Epidermal melanocyte (primary cell): ENCODE measurements around the gene TRMT61B.

Experiments used
- DNase-seq: peaks from one replicate; pipeline ENCODE4 v3.0.0; 2011; ENCODE audit warnings: low spot score; ENCODE audit not compliant: insufficient read length

TRMT61B gene

DNA sequence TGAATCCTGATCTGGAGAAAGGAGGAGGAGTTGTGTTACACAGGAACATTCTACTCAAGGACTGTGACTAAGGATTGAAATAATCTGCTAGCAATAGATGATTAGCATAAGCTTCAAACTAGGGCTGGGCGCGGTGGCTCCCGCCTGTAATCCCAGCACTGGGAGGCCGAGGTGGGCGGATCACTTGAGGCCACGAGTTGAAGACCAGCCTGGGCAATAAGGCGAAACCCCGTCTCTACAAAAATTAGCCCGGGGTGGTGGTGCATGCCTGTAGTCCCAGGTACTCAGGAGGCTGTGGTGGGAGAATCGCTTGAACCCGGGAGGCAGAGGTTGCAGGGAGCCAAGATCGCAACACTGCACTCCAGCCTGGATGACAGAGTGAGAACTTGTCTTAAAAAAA, 1.5 kb downstream of the TRMT61B start:
- DNase-seq = no peak

GRCh38 chr2:28855977-28856376, 14.1 kb downstream of the TRMT61B start:
- no peak for DNase-seq

GRCh38 chr2:28855193-28855592, 14.9 kb downstream of the TRMT61B start:
- no peak for DNase-seq

DNA sequence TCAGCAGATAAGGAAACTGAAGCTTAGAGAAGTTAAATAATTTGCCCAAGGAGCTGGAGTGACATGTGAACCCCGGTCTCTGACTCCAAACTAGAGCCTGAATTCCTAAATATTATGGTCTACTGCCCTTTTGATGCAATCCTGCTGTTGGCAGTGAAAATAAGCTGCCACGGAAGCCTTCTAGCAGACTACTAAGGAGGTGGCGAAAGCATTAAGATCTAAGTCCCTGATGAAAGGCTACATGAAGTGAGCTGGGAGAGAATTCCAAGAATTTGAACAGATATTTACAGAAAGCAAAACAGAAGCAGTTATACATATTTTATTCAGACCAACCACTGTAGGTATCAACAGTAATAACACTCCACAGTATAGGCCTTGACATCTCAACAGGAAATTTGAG, 28.1 kb downstream of the TRMT61B start:
- DNase-seq = no peak

DNA sequence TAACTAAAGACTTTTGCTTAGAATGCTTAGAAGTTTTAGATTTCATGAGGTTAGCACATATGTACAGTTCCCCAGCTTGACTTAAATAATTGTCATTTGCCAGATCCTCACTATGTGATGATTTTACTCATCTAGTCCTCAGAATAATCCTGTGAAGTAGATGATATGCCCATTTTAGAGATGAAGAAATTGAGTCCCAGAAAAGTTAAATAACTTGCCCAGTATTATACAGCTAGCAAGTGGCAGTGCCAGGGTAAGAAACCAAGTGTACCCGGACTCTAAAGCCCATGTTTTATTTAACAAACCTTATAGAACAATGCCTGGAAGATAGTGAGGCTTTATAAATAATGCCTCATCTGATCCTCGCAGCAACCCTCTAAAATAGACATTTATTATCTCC, 31.1 kb downstream of the TRMT61B start:
- no peak for DNase-seq

GRCh38 chr2:28835781-28836180, 34.3 kb downstream of the TRMT61B start:
- DNase-seq = no peak

DNA sequence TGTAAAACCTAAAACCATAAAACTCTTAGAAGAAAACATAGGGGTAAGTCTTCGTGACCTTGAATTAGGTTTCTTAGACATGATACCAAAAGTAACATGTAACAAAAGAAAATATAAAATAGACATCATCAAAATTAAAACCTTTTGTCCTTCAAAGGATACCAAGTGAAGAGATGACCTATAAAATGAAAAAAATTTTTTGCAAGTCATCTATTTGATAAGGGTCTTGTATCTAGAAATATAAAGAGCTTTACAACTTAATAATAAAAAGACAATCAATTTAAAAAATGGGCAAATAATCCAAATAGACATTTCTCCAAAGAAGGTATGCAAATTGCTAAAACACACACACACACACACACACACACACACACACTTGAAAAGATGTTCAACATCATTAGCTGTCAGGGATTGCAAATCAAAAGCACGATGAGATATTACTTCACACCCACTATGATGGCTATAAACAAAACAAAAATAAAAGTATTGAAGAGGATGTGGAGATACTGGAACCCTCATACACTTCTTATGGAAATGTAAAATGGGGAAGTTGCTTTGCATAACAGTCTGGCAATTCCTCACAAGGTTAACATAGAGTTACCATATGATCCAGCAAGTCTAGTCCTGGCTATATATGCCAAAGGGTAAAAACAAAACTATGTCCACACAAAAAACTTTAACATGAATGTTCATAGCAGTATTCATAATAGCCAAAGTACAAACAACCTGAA, 36.2 kb downstream of the TRMT61B start:
- no peak for DNase-seq

DNA sequence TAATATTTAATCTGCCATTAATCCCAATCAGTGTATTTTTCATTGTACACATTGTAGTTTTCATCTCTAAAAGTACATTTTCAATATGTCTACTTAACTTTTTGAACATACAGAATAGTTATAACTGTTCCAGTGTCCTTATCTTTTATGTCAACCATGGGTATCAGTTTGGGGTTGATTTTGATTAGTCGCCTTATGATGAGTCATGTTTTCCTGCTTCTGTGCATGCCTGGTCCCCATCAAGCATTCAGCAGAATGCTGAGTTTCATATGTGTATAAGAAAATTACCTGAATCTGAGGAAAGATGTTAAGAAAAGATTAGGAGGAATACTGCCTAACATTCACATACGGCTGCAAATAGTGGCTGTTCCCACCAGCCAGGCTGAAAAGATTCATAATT, 41.7 kb downstream of the TRMT61B start:
- no peak for DNase-seq

DNA sequence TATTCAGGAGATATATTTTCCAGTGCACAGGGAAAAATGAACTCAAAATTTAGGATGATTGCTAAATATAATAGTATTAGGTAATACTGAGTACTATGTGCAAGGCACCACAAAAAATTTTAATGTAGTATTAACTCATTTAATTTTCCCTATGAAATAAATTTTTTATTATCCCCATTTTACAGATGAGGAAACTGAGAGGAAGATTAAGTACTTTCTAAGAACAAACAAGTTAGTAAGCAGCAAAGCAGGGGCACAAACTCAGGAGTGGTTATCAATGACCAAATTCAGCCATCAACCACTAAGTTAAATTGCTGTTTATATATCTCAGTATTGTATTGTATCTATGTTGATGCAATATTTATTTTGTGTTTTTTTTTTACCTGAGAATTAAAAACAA, 45.2 kb downstream of the TRMT61B start:
- DNase-seq = no peak

DNA sequence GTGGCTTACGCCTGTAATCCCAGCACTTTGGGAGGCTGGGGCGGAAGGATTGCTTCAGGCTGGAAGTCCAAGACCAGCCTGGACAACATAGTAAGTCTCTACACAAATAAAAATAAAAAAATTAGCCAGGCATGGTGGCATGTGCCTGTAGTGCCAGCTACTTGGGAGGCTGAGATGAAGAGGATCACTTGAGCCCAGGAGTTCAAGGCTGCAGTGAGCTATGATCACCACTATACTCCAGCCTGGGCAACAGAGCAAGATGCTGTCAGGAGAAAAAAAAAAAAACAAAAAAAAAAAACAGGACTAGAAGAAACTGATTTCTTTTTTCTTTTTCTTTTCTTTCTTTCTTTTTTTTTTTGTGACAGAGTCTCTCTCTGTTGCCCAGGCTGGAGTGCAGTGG, 45.9 kb downstream of the TRMT61B start:
- no peak for DNase-seq

DNA sequence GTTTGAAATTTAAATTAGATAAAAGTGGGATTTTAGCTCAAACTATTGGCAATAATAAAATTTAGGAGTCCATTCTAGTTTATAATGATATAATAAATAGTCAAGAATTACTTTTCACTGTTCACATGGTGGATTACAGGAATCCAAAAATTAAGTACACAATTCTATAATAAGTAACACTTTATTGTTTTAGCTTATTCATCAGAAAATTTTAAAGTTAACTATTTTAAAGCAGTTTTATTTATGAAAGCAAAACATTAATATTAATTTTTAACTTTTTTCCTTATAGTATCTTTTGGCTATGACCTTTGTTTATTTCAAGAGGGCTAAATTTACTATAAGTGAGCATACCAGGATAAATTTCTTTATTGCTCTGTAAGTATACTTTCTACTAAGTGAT, 48.1 kb downstream of the TRMT61B start:
- DNase-seq = no peak

GRCh38 chr2:28821295-28821958, 48.7 kb downstream of the TRMT61B start:
- DNase-seq = no peak

DNA sequence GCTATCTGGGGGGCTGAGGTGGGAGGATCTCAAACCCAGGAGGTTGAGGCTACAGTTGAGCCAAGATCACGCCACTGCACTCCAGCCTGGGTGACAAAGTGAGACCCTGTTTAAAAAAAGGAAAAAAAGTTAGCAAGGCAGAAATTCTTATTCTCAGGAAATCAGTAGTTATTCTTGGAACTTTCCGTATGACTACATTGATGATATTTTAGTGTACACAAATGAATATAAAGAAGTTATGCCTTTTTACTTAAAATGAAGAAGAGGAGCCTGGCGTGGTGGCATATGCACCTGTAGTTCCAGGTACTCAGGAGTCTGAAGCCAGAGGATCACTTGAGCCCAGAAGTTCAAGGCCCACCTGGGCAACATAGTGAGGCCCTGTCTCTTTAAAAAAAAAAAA, 52.1 kb downstream of the TRMT61B start:
- no peak for DNase-seq

- DNase-seq = peak; percentile 40
These were observed 59.5 kb downstream of the TRMT61B start, which contains the start of gene SPDYA for GRCh38 chr2:28810384-28811285. Gene SPDYA (plus strand): TSS chr2:28810834. CDS start chr2:28816015, 5,181 bp downstream.

DNA sequence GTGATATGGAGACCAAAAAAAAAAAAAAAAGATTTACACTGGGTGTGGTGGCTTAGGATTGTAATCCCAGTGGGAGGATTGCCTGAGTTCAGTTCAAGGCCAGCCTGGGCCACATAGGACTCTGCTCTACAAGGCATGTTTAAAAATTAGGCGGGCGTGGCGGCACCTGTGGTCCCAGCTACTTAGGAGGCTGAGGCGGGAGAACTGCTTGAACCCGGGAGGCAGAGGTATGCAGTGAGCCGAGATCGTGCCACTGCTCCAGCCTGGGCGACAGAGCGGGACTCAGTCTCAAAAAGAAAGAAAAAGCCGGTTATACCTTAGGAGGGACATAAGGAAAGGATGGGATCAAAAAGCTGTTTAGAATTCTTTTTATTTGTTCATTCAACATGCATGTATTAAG, 60.2 kb downstream of the TRMT61B start:
- no peak for DNase-seq

DNA sequence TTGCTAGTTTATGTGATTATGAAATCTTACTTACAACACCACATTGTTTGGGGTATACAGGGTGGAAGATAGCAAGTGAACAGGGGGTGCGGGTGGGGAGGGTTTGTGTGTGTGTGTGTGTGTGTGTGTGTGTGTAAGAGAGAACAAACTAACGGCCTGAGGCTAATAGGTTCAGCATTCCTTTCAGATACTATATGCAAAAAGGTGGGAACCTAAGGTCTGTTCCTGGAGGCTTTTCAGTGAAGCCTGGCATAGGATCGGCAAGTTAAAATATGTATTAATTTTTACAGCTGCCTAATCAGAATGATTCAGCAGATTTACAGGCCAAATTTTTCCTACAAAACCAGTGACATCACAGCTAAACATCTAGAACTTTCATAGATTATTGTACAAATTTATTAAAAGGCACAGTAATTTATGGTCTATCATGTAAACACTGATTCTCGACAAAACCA, 67.1 kb downstream of the TRMT61B start:
- DNase-seq = no peak

DNA sequence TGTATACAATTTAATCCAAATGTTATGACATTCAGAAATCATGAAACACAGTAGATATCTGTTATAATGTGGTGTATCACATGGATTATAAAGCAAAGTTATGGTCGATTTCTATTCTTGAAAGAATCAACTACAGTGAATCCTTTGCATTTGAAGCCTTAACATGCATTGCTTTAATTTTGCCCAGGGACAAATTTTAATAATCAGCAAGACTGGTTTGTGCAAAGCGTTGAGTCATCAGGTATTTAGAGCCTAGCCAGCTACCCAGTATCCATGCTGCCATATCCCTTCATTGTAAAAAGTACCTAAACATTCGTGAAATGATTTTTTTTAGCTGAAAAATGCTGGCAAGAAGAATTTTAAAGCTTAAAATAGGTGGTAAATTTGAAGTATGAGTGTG, 68.4 kb downstream of the TRMT61B start:
- no peak for DNase-seq
